ENCODE results near the gene CCN6. TPM values are rescaled to one million over a fixed set of nuclear protein-coding genes. Genes with fewer than 3 reads are reported as not detected.

CCN6 gene
- not detected for total RNA-seq

DNA sequence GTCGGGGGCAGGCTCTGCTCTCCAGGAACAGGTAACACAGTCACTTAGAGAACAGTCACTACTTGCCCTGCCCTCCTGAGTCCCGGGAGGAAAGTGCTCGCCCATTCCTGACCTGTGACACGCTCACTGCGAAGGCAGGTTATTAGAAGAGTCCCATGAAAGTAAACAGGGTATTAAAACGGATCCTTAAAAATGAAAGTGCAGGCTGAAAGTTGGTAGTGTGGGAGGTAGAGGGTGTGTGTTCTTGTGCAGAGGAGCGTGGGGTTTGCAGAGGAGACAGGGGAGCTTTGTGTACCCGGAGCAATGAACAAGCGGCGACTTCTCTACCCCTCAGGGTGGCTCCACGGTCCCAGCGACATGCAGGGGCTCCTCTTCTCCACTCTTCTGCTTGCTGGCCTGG is at the start of gene CCN6:
Gene CCN6 (plus strand): TSS at position 104 of the 400 bp plus-strand sequence. CDS start 254 bp downstream, at position 358.
- no peak for DNase-seq (ENCODE audit: low spot score)

DNA sequence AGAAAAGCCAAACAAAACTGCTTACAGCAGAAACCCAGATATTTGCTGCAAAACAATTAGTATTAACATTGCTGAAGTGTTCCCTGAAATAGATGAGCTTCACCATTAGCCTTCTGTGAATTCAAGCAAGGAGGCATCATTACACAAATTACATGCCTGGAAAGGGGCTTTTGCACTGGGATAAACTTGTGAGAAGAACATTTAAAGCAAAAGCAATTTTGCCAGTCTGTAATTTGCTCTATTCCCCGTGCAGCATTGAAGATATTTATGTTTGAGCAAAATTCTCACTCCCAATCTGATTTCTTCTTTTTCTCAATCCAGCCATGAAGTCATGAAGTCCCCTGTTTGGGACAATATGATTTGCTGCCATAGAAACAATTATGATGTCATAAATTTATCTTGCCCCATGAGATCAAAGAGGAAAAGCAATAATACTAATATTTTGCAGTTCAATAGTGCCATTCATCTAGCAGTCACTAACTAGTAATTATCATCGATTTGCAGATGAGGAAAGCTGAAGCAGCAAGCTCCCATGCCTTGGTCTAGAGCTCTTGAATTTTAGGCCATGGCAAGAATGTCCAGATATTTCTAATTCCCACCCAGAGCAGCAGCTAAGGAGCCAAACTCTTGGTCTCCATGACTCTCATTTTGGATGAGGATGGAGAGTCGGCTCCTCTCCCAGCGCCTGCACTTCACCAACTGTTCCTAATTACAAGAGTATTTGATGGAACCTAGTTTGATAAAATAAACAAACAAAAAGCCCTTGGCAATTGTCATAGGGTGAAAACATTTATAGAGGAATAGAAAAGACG is 49.5 kb upstream of the CCN6 start:
- DNase-seq (ENCODE audit: low spot score), result no peak

DNA sequence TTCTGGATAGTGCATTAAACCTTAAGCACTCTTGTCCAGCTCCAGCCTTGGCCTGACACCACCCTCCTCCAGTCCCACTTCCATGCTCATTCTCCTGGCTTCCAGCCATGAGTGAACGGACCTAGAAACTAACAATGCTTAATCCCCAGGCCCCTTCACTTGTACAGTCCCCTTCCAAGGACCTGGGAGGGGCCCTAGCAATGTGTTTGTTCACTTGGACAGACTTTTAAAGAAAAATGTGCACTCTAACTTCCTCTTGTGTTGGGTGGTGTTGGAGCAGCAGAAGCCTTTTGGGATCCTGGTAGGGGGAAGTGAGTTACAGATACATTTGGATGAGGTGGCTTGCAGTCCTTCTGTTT is 48.9 kb upstream of the CCN6 start:
- no peak for DNase-seq (ENCODE audit: low spot score)

DNA sequence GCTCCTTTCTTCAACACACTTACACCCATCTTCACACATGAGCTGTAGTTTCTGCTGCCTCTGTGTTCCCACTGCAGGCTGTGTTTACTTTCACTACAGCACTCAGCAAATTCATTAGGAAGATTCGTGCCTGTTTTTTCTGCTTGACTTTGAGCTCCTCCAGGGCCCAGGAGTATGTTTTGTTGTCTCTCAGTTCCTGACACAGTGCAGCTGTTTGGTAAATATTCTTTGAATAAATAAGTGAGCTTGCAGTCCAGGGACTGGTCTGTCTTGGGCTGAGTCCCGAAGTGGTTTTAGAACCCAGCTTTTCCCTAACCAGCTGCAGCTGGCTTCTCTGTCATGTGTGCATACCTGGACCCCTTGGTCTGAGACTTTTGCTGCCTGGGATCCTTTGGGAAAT is 46.6 kb upstream of the CCN6 start:
- DNase-seq (ENCODE audit: low spot score), result no peak

DNA sequence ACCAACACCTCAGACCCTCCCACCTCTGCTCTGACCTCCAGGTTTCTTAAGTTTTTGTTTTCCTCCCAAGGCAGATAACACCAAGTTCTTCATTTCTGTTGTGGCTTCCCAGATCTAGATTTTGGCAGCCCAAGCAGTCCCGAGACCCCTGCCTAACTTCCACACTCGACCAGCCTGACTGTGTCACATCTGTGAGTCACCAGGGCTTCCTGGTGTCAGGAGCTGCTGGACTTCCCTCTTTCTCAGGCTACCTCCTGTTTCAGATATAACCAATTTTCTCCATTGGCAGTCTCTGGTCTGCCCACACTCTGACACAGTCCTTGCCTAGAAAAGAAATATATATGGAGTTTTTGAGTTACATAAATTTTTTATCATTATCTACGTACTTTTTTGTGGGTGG is 46.1 kb upstream of the CCN6 start:
- DNase-seq (ENCODE audit: low spot score), result no peak

DNA sequence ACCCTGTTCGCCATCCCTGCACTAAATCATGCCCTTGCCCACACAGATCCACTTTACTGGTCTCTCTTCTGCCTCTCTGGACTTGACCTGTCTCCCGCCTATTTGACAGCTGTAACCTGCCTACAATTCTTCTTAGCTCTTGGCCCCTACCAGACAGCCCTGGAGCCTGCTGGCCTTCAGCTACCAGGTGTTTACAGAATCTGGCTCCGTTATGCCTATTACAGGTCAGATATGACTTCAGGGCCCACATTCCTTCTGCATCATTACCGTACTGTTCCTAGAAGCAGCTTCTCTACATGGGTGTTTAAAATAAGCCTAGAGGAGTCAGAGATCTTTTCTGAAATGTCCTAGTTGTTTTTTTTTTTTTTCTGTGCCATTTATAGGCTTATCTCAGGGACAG is 45.4 kb upstream of the CCN6 start:
- no peak for DNase-seq (ENCODE audit: low spot score)

DNA sequence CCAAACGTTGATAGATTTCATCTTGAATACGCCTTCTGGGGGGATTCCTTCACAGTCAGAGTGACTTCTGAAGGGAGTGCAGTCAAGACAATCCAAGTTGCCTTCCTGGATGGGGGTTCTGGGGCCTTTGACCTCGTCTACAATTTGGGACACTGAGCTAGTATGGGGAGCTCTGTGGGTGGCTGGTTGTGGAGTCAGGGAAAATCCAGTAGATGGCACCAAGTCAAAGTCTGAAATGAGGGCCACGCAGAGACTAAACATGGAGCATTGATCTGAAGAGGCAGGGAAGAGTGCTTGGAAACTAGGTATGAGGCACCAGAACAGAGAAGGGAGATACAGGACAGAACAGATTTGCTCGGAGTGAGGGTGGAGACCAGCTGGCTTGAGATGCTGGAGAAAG is 43.6 kb upstream of the CCN6 start:
- DNase-seq (ENCODE audit: low spot score), result no peak

DNA sequence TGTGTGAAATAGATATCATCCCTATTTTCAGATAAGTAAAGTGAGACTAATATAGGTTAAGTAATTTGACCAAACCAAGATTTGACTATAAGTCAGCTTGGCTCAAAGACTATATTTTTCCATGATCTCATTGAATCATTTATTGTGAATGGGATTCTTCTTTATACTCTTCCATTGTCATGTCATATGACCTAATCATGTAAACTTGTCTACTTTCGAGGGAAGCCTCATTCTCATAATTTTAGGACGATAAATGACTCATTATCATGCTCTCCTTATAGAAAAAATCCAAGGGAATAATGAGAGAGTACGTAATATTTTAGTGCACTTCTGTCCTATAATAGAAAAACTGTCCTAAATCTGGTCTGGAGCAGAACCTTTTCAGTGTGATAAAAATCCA is 40.9 kb upstream of the CCN6 start:
- DNase-seq (ENCODE audit: low spot score), result no peak

DNA sequence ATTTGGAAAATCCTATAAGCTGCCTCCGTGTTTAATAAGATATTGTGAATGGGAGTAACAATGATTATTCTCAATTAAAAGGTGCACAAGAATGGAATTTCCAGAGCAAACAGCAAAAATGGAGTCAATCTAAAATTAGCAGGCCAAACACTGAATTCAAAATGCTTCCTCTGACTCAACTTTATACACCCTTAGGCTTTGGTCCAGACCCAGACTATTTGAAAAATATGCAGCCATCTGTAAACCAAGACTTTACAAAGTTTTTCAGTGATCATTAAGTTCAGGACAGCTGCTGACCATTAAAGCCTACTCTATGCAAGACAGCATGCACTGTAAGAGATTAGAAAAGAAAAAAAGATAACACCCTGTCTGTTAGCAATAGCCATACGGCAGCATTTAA is 39.4 kb upstream of the CCN6 start:
- no peak for DNase-seq (ENCODE audit: low spot score)

DNA sequence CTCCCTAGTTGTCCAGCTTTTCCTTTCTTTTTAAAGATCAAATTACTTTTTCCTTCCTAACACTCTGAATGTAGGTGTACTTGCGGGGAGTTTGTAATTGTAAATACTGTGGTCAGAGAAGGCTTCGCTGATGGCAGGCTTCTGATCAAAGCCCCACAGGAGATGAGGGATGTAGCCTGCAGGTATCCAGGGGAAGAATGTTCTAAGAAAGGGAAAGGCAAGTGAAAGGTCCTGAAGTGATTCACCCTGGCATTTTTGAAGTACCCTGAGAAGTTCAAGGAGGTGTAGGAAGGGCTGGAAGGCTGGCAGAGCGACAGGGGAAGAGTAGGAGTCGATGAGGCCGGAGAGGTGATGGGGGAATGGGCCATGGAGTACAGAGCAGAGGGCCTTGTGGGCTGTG is 38.2 kb upstream of the CCN6 start:
- DNase-seq (ENCODE audit: low spot score), result no peak

DNA sequence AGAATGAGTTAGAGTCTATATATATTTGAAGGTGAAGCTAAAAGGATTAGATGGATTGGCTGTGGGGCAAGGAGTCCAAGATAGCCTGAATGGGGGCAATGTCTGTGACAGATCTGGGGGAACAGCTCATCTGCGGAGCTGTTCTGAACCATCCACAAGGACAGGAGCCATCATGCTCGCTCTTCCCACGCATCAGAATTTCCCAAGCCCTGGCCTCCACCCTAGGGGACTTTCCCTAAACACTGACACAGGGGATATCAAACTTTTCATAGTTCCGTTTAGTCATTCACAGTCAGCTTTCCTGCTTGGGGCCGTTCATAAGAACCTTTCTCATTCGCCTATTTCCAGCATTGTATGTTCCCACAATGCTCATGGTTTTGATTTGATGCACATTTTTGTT is 37.6 kb upstream of the CCN6 start:
- DNase-seq (ENCODE audit: low spot score), result no peak

DNA sequence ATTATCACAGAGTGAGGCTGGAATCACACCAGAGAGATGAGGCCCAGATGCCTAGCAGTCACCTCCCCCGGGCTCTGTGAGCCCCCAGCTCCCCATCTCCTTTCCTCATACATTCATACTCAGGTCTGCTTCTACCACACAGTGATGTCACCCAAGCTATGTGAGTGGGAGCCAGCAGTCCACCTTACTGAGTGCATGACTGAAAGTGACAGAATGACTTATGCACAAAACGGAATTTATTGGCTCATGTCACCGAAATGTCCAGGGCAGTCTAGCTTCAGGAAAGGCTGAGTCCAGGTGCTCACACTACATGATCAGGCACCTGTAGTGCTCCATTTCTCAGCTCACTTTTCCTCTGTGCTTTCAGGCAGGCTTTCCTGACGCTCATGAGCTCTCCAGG is 36.7 kb upstream of the CCN6 start:
- no peak for DNase-seq (ENCODE audit: low spot score)

DNA sequence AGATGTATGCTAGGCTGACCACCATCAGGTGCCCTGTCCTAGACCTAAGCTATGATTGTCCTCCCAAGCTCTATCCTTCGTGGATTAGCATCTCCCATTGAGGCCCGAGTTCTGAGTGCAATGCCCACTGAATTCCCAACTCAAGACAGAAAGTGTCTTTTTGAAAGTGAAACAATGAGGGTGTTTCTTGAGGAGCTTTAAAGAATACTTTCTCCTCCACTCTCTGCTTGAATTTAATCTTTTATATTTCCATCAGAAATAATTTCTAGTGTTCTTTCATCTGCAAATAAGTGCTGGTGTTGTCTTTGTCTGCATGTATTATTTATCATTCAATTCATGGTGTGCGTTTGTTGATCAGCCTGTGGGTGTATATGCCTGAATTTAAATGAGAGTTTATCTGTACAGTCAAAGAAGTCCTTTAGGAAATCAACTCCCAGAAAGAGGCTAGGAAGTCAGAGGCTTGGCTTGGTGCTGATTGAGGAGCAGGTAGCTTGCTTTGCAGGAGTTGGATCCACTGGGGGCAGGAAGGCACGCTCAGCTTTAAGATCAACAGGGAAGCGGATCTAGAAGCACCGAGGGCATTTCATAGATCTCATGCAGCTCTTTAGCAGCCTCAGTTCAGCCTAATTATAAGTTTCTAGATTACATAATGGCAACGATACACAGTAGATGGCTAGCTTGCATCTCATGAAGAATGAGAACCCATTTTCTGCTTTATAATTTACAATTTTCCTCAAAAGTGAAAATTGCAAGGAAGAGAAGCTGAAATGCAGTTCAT is 36.0 kb upstream of the CCN6 start:
- no peak for DNase-seq (ENCODE audit: low spot score)

DNA sequence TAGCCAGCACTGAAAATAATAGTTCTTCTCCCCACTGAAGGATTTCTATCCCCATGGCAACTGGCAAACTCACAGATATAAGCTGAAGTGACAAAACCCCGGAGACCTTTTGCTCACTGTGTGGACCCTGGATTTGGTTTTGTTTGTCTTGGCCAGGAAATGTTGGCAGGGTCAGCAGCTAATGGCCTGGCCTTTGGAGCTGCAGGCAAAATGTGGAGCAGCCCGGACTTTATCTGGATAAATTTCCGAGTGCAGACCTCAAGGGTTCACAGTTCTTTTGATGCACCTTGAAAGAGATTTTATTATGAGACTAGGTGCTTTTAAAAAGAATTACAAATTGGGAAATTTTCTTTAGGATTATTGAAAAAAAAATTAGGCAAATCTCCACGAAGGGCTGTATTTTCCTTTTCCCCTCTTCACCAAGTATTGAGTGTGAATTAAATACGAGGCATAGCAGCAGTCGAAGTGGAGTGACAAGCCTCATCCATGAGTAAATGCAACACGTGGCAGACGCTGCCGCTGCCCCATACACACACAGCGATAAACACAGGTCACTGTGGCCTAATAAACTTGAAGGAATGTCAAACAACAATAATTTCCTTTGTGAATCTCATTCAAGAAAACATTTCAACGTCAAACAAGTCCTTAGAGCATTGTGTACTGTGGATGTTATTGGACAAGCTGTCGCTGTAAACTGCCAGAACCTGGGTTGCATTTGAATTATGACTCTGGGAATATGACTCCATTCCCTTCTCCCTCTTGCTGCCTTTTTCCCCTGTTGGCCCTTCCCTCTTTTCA is 35.1 kb upstream of the CCN6 start:
- no peak for DNase-seq (ENCODE audit: low spot score)

DNA sequence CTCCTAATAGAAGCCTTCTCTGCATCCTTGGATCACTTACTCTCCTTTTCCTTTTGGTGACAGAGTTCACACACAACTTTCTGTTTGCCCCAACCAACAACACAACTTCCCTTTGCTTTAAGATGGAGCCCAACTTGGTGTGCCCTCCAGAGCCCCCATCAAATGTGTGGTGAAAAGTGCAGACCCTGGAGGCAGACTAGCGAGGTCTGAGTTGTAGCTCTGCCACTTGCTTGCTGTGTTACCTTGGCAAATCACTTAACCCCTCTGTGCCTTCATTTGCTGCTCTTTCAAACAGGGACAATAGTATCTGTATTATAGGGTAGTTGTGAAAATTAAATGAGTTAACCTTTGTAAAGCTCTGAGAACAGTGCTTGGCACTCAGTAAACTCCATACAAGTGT is 34.3 kb upstream of the CCN6 start:
- DNase-seq (ENCODE audit: low spot score), result no peak

DNA sequence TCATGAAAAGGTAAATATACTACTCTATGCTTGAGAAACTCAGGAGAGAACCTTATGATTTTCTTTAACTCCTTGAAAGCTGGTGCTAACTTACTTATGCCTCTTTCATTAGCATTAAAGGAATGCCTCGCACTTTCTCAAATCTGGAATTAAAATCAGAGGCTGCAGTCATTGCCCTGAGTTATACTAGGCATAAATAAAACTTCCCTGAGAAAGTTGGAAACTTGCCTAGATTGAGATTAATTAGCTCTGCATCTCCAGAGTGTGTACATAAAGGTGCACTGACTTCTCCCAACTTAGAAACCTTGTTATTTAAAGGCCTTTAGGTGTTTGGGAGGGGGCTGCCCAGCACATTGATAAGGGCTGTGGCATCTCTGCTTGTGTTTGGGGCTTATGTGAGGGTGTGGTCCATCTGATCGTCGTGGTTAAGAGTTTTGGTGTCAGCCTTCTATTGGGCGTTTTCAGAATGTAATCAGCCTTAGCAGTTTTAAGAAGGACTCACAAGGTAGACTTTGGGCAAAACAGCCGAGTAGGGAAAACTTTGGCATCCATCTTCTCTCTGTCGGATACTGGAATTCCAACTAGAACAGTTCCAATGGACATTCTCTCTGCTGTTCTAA is 32.1 kb upstream of the CCN6 start:
- DNase-seq (ENCODE audit: low spot score), result no peak

DNA sequence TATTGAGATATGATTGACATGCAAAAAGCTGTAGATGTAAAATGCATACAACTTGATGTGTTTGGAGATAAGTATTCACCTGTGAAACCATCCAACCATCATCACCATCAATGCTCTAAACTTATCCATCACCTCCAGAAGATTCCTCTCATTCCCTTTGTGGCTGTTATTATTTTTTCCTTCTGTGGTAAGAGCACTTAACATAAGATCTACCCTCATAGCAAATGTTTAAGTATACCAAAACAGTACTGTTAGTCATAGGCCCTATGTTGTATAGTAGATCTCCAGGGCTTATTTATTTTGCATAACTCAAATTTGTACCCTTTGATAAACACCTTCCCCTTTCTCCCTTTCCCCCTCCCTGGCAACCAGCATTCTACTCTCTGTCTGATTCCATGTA is 31.2 kb upstream of the CCN6 start:
- DNase-seq (ENCODE audit: low spot score), result no peak

DNA sequence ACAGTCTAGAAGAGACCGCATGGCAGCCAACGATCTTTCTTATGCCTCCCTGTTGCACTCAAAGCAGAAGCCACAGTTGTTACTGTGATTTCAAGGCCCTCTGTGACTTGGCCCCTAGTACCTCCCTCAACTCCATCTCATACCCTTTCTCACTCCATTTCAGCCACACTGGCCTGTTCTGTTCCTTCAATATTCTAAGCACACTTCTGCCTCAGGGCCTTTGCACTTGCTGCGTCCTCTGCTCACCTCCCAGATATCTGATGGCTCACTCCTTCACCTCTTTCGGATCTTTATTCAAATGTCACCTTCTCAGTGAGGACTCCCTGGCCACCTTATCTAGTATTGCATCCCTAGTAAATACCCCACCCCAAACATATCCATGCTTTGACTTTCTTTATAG is 29.4 kb upstream of the CCN6 start:
- no peak for DNase-seq (ENCODE audit: low spot score)

DNA sequence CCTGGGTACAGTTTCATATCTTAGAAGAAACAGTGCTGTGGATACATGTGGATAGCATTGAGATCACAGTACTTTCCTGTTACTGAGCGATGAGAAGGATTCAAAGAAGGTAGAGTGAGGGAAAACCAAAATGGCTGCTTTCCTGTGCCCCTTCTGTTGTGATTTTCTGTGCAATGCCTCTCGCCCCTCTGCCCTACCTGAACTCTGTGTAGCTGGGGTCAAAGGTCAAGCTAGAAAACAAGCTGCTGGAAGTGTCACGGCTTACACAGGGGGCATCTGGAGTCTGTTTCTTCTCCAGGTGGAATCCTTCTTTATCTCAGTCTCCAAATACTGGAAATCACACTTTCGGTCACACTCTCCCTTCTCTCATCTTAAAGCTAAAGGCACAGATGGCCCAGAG is 27.0 kb upstream of the CCN6 start:
- DNase-seq (ENCODE audit: low spot score), result no peak

DNA sequence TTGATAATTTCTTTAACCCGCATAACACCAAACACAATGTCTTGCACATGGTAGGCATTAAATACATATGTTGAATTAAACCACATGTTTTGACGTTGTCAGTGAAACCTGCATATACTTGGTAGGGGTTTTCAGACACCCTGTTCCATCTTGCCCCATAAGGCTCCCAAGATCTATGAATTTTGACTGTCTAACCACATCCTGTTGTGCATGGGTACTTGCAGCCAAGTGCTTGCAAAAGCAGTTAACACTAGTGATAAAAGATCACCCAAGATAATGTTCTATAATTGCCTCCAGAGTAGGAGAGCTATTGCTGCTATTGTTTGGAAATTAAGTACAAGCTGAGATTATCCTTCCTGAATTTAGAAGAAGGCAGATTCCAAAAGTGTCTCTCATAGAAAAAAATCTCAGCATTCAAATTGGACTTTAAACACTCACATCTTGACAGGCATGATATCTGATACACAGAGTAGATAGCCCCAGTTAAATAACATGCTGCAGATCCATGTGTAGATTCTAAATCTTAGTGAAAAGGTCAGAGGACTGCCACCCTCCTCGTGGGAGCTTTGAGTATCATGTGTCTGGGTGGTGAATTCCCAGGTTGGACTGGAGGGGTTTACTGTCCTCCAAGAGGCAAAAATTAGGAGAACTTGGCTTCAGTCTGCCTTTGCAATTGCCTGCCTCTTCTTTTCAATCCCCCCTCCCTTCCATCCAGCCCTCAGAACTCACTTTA is 25.8 kb upstream of the CCN6 start:
- no peak for DNase-seq (ENCODE audit: low spot score)

DNA sequence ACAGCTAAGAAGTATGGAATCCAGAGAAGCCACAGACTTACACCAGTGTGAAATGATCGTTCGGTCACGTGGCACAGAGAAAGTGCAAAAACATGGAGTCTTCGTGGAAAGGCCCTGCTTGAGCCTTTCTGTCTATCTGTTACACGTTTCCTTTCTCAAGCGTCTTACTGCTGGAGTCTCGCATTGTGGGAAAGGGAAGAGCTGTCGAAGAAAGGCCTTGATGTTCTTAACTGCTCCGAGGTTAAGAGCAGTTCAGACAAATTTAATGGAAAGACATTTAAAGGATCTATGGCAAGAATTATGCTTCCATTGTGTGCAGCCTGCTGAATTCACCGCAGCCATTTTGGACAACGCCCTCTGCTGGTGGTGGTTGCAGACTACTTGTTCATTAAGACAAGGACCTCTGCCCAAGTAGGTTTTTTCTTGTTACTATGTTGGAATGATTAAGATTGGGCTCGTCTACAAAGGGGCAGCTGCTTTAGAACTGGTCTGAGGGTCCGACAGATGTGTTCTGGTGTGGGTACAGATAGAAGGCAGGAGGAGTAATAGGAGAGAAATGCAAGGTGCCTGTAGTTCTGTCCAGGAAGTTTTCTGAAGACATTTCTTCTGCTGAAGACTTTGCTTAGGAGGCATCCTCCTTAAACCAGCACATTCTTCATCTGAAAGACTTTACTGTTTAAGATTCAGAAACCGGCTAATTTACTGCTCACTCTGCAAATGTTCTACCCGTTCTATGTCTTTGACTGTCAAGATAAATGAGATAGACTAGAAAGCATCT is 24.7 kb upstream of the CCN6 start:
- peak; percentile 58 for DNase-seq (ENCODE audit: low spot score)

All from ureter (tissue), 1 donor.